Lower leg skin (tissue), 3 donors: ENCODE data around the gene KLHL2.

Experiments used
- CTCF ChIP-seq, 3 donors: fragments of 450-650 bp; IDR thresholded peaks; one replicate each; pipeline ENCODE4 v1.5.1; 2016; ENCODE audit warnings: antibody characterized with exemption in 3 of 3, mild to moderate bottlenecking in 3 of 3, moderate library complexity in 2 of 3
- POLR2A ChIP-seq, 2 donors: fragments of 450-650 bp; IDR thresholded peaks; one replicate each; pipeline ENCODE4 v1.6.1; 2016 to 2017; ENCODE audit warnings: antibody characterized with exemption in 2 of 2, mild to moderate bottlenecking in 1 of 2, moderate library complexity in 1 of 2

GRCh38 chr4:165167650-165168049 lies 39.7 kb upstream of the KLHL2 start:
- TF ChIP-seq CTCF (IDR thresholded peaks at IDR 0.05) (no peak), POLR2A (IDR thresholded peaks at IDR 0.05) (no peak)
